Hepatocyte (in vitro differentiated cells): Measurements from ENCODE around the gene PPP6R2.

Experiments used
- EZH2 ChIP-seq: fragments of 200-600 bp; sonication (generic); IDR thresholded peaks from 2 replicates; pipeline ENCODE4 v1.6.1; 2016; ENCODE audit warnings: antibody characterized with exemption, mild to moderate bottlenecking, borderline replicate concordance
- EZH2phosphoT487 ChIP-seq: fragments of 200-600 bp; sonication (generic); IDR thresholded peaks from one replicate; pipeline ENCODE4 v1.6.1; 2018; ENCODE audit warnings: antibody characterized with exemption, mild to moderate bottlenecking, low read depth, moderate library complexity; ENCODE audit not compliant: unreplicated experiment, severe bottlenecking
- TF ChIP-seq, protein P1 (sequence below): fragments of 200-600 bp; sonication (generic); IDR thresholded peaks from 2 replicates; pipeline ENCODE4 v1.5.1; 2016; ENCODE audit warnings: antibody characterized with exemption, mild to moderate bottlenecking; ENCODE audit not compliant: poor library complexity

GRCh38 chr22:50420015-50420414, 76.9 kb downstream of the PPP6R2 start:
- TF ChIP-seq, protein P1, sequence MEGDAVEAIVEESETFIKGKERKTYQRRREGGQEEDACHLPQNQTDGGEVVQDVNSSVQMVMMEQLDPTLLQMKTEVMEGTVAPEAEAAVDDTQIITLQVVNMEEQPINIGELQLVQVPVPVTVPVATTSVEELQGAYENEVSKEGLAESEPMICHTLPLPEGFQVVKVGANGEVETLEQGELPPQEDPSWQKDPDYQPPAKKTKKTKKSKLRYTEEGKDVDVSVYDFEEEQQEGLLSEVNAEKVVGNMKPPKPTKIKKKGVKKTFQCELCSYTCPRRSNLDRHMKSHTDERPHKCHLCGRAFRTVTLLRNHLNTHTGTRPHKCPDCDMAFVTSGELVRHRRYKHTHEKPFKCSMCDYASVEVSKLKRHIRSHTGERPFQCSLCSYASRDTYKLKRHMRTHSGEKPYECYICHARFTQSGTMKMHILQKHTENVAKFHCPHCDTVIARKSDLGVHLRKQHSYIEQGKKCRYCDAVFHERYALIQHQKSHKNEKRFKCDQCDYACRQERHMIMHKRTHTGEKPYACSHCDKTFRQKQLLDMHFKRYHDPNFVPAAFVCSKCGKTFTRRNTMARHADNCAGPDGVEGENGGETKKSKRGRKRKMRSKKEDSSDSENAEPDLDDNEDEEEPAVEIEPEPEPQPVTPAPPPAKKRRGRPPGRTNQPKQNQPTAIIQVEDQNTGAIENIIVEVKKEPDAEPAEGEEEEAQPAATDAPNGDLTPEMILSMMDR: no peak
- TF ChIP-seq EZH2 (no peak), EZH2phosphoT487 (no peak)
